GM12878 (cell line): ENCODE measurements around the gene MCTS1. TPM values are rescaled to one million over a fixed set of nuclear protein-coding genes. Genes with fewer than 3 reads are reported as not detected.

Source experiments
- BACH1 ChIP-seq: fragments of 450-650 bp; IDR thresholded peaks from 2 replicates; pipeline ENCODE4 v1.6.1; 2017; ENCODE audit warnings: mild to moderate bottlenecking, borderline replicate concordance
- BHLHE40 ChIP-seq, 2 experiments: fragments of 450-650 bp in 1 of 2; IDR thresholded peaks; 2 replicates each; pipeline ENCODE4 v1.6.1; 2011 to 2017; ENCODE audit warnings: low read depth in 2 of 2, borderline replicate concordance in 1 of 2, improper control_type of control experiment in 1 of 2, low read length in 1 of 2, mild to moderate bottlenecking in 1 of 2
- BMI1 ChIP-seq: fragments of 450-650 bp; IDR thresholded peaks from 2 replicates; pipeline ENCODE4 v1.6.1; 2016; ENCODE audit warnings: mild to moderate bottlenecking, moderate library complexity, borderline replicate concordance
- CHD1 ChIP-seq: IDR thresholded peaks from 2 replicates; pipeline ENCODE4 v1.6.1; 2012; ENCODE audit warnings: low read depth, low read length, improper control_type of control experiment
- CHD2 ChIP-seq: IDR thresholded peaks from 2 replicates; pipeline ENCODE4 v1.6.1; 2011; ENCODE audit warnings: low read depth, low read length, improper control_type of control experiment, borderline replicate concordance
- E4F1 ChIP-seq: fragments of 450-650 bp; IDR thresholded peaks from 2 replicates; pipeline ENCODE4 v1.6.1; 2018; ENCODE audit warnings: borderline replicate concordance, mild to moderate bottlenecking; ENCODE audit not compliant: partially characterized antibody
- FOS ChIP-seq: IDR thresholded peaks from 3 replicates; pipeline ENCODE4 v1.6.1; 2011; ENCODE audit warnings: borderline replicate concordance; ENCODE audit not compliant: insufficient read length; ENCODE audit errors: extremely low read depth
- FOXM1 ChIP-seq: IDR thresholded peaks from 2 replicates; pipeline ENCODE4 v1.6.1; 2012; ENCODE audit warnings: low read depth, mild to moderate bottlenecking, inconsistent platforms, low read length, moderate library complexity
- HDAC6 ChIP-seq: fragments of 200-600 bp; sonication (generic); IDR thresholded peaks from one replicate; pipeline ENCODE4 v1.8.0; 2017; ENCODE audit warnings: antibody characterized with exemption; ENCODE audit not compliant: unreplicated experiment
- IRF4 ChIP-seq: IDR thresholded peaks from 2 replicates; pipeline ENCODE4 v1.6.1; 2011; ENCODE audit warnings: low read depth, low read length
- KLF5 ChIP-seq: fragments of 450-650 bp; IDR thresholded peaks from 2 replicates; pipeline ENCODE4 v1.6.1; 2014; ENCODE audit warnings: mild to moderate bottlenecking; ENCODE audit not compliant: partially characterized antibody
- MEF2A ChIP-seq: IDR thresholded peaks from 2 replicates; pipeline ENCODE4 v1.6.1; 2011; ENCODE audit warnings: low read depth, mild to moderate bottlenecking, low read length, moderate library complexity; ENCODE audit not compliant: insufficient read depth
- PRDM15 ChIP-seq: fragments of 450-650 bp; formaldehyde crosslinking; IDR thresholded peaks from 2 replicates; pipeline ENCODE4 v1.4.0; 2020; ENCODE audit warnings: mild to moderate bottlenecking, moderate library complexity
- RAD51 ChIP-seq: fragments of 450-650 bp; IDR thresholded peaks from 2 replicates; pipeline ENCODE4 v1.6.1; 2016; ENCODE audit warnings: moderate library complexity, mild to moderate bottlenecking, inconsistent platforms
- SMAD1 ChIP-seq: fragments of 450-650 bp; IDR thresholded peaks from 2 replicates; pipeline ENCODE4 v1.6.1; 2018; ENCODE audit warnings: mild to moderate bottlenecking, low read depth; ENCODE audit not compliant: partially characterized antibody
- STAT1 ChIP-seq: fragments of 450-650 bp; conservative IDR thresholded peaks from 2 replicates; pipeline ENCODE4 v1.6.1; 2014; ENCODE audit warnings: antibody characterized with exemption, mild to moderate bottlenecking
- TCF7 ChIP-seq: IDR thresholded peaks from 2 replicates; pipeline ENCODE4 v1.6.1; 2014; ENCODE audit warnings: antibody characterized with exemption, borderline replicate concordance
- WRNIP1 ChIP-seq: IDR thresholded peaks from 2 replicates; pipeline ENCODE4 v1.6.1; 2011; ENCODE audit warnings: low read depth, low read length, improper control_type of control experiment, borderline replicate concordance
- ZNF274 ChIP-seq: IDR thresholded peaks from one replicate; pipeline ENCODE4 v1.8.0; 2011; ENCODE audit not compliant: insufficient read length, insufficient read depth
- ZNF592 ChIP-seq: fragments of 450-650 bp; IDR thresholded peaks from 2 replicates; pipeline ENCODE4 v1.6.1; 2017; ENCODE audit warnings: mild to moderate bottlenecking, moderate library complexity
- polyA plus RNA-seq, 11 experiments: library from polyadenylated mRNA; depleted of rRNA in 4 of 11; unstranded in 6 of 11; stranded (reverse) in 5 of 11; fragments of >200 nt; fragmentation: Nextera tagmentation in 4 of 11; fragmentation: Illumina TruSeq in 1 of 11; extraction: Ambion mirVana in 4 of 11; extraction: Trizol in 1 of 11; gene quantifications; 1 replicate in 1 of 11; 2 replicates in 10 of 11; pipeline versions ENCODE4 v1.2.1 to v1.2.3, GENCODE V29; 2011 to 2016; ENCODE audit warnings: inconsistent platforms in 2 of 11, missing spikeins in 2 of 11, low read depth in 1 of 11
- total RNA-seq, 4 experiments: library from RNA; depleted of rRNA in 3 of 4; stranded (reverse); fragments of >200 nt in 3 of 4; fragmentation: Illumina TruSeq in 1 of 4; extraction: Trizol in 1 of 4; gene quantifications; 2 replicates each; pipeline versions ENCODE4 v1.2.1 to v1.2.3, GENCODE V29; 2013 to 2021

MCTS1 gene
- total and polyA plus RNA-seq, 10 of the 15 experiments (the other 5 are each of a cell fraction or from before 2014, with no cell fraction given) = 59.5 to 238 (median 115) TPM

- TF ChIP-seq PRDM15 (CRISPR knock-in tag) (no peak), KLF5 (no peak), CHD1 (no peak), TCF7 (no peak), STAT1 (no peak), E4F1 (no peak), BMI1 (no peak), FOS (no peak), CHD2 (peak; percentile 61; the same call in 1 of the 2 replicates), ZNF274 (no peak), MEF2A (no peak), BACH1 (no peak), SMAD1 (no peak), IRF4 (no peak), ZNF592 (no peak), BHLHE40 (IDR thresholded peaks at IDR 0.05; ENCODE audit: borderline replicate concordance in 1 of 2, low read depth in 2 of 2, low read length in 1 of 2) (peak; percentile 62 to 90; a peak in 3 of 4 replicates), WRNIP1 (no peak), RAD51 (no peak), HDAC6 (no peak), FOXM1 (no peak)
Observed at GRCh38 chrX:120629667-120630537, 26.0 kb downstream of the MCTS1 start, which contains the start of gene C1GALT1C1 (continued).
